Keratinocyte (primary cell): Measurements from ENCODE around the gene BBX. TPM values are rescaled to one million over a fixed set of nuclear protein-coding genes. Genes with fewer than 3 reads are reported as not detected.
"Not testable (repeated sequence)": the region's sequence is repeated elsewhere in the genome, so short reads cannot be mapped to it uniquely, and the experiment has no call there.

Experiments
- DNase-seq: peaks from one replicate; pipeline ENCODE4 v3.0.0-alpha.2; 2011; ENCODE audit warnings: low read depth, missing footprints, low spot score
- FAIRE-seq: peaks from 2 replicates; lab custom pipeline; 2011; peaks lifted over from hg19 to GRCh38; lab: Jason Lieb, UNC
- H2AFZ ChIP-seq: 2 replicates; pipeline ENCODE4 v1.6.0; 2012; ENCODE audit warnings: low read length, control low read depth, inconsistent platforms; ENCODE audit not compliant: control insufficient read depth
- H3K27ac ChIP-seq: 2 replicates; pipeline ENCODE4 v1.5.1; 2011; ENCODE audit warnings: low read length; ENCODE audit not compliant: control insufficient read depth, insufficient read depth
- H3K27me3 ChIP-seq: 3 replicates; pipeline ENCODE4 v1.6.0; 2011; ENCODE audit warnings: low read length; ENCODE audit not compliant: control insufficient read depth, insufficient read depth; ENCODE audit errors: extremely low read depth
- H3K36me3 ChIP-seq, 2 experiments: 2 replicates in 1 of 2; 3 replicates in 1 of 2; pipeline ENCODE4 v1.5.1; 2011; ENCODE audit warnings: low read length in 2 of 2, mild to moderate bottlenecking in 1 of 2; ENCODE audit not compliant: control insufficient read depth in 2 of 2, insufficient read depth in 2 of 2; ENCODE audit errors: extremely low read depth in 1 of 2
- H3K4me1 ChIP-seq: 3 replicates; pipeline ENCODE4 v1.5.1; 2011; ENCODE audit warnings: low read length; ENCODE audit not compliant: control insufficient read depth, insufficient read depth; ENCODE audit errors: extremely low read depth
- H3K4me2 ChIP-seq: 3 replicates; pipeline ENCODE4 v1.6.0; 2011; ENCODE audit warnings: low read depth, low read length; ENCODE audit not compliant: control insufficient read depth, insufficient read depth; ENCODE audit errors: extremely low read depth
- H3K4me3 ChIP-seq, 3 experiments: fragments of 200-600 bp in 1 of 3; sonication (generic) in 1 of 3; 2 replicates in 2 of 3; 3 replicates in 1 of 3; pipeline ENCODE4 v1.5.1; 2011 to 2016; ENCODE audit warnings: low read length in 3 of 3, mild to moderate bottlenecking in 3 of 3, control low read depth in 2 of 3, inconsistent platforms in 1 of 3, low read depth in 1 of 3, mixed read lengths in 1 of 3, mixed run types in 1 of 3, moderate library complexity in 1 of 3; ENCODE audit not compliant: control insufficient read depth in 2 of 3, insufficient read depth in 2 of 3; ENCODE audit errors: extremely low read depth in 1 of 3
- H3K79me2 ChIP-seq: 2 replicates; pipeline ENCODE4 v1.6.0; 2012; ENCODE audit warnings: low read length; ENCODE audit not compliant: control insufficient read depth, insufficient read depth
- H3K9ac ChIP-seq: 3 replicates; pipeline ENCODE4 v1.6.0; 2011; ENCODE audit warnings: low read length; ENCODE audit not compliant: control insufficient read depth, insufficient read depth; ENCODE audit errors: extremely low read depth
- H3K9me1 ChIP-seq: 3 replicates; pipeline ENCODE4 v1.6.0; 2011; ENCODE audit warnings: low read length; ENCODE audit not compliant: control insufficient read depth, insufficient read depth; ENCODE audit errors: extremely low read depth
- H3K9me3 ChIP-seq: 2 replicates; pipeline ENCODE4 v1.5.1; 2012; ENCODE audit warnings: low read depth, low read length; ENCODE audit not compliant: control insufficient read depth
- H4K20me1 ChIP-seq: 3 replicates; pipeline ENCODE4 v1.6.0; 2011; ENCODE audit warnings: low read length; ENCODE audit not compliant: control insufficient read depth, insufficient read depth; ENCODE audit errors: extremely low read depth
- EZH2 ChIP-seq: IDR thresholded peaks from one replicate; pipeline ENCODE4 v1.6.1; 2012; ENCODE audit warnings: inconsistent platforms, mild to moderate bottlenecking, low read length, moderate library complexity
- dilution Hi-C: fragments of 300-500 bp; cut with MboI; formaldehyde crosslinking; loops from one replicate; pipeline ENCODE4 v1.7.0; 2020; ENCODE audit warnings: low sequenced_read_pairs; ENCODE audit not compliant: extremely low pct_ligation_motif_present
- polyA plus RNA-seq, 5 experiments: library from polyadenylated mRNA; depleted of rRNA in 3 of 5; stranded (reverse) in 3 of 5; stranded (forward) in 1 of 5; unstranded in 1 of 5; fragments of >200 nt; gene quantifications; 1 replicate in 1 of 5; 2 replicates in 3 of 5; 3 replicates in 1 of 5; pipeline versions ENCODE4 v1.2.1 to v1.2.3, GENCODE V29; 2011 to 2012; ENCODE audit warnings: missing spikeins in 2 of 5, low read depth in 1 of 5, low replicate concordance in 1 of 5
- TF ChIP-seq, protein P1 (sequence below), 3 experiments: IDR thresholded peaks in 1 of 3; conservative IDR thresholded peaks in 1 of 3; optimal IDR thresholded peaks in 1 of 3; 2 replicates in 2 of 3; 3 replicates in 1 of 3; pipeline versions ENCODE3 to v1.5.1; 2011; ENCODE audit warnings: low read length in 3 of 3, mild to moderate bottlenecking in 3 of 3, moderate library complexity in 2 of 3, control low read depth in 1 of 3, inconsistent platforms in 1 of 3; ENCODE audit not compliant: insufficient read depth in 2 of 3; ENCODE audit errors: extremely low read depth in 1 of 3

BBX gene
- polyA plus RNA-seq, 1 donor (not counting 4 experiments of a cell fraction or from before 2014, with no cell fraction given): 43.4 TPM

- dilution Hi-C loops: no loop called here
- Histone ChIP-seq H3K27me3 (no peaks in the 10 kb centered on the region), H3K4me1 (peaks cover 12% of the 10 kb centered on the region), H3K9ac (no peak overlapping the region), H3K36me3 (no peaks in the 10 kb centered on the region), H3K4me3 (no peak overlapping the region), H3K79me2 (peaks cover 1% of the 10 kb centered on the region), H3K9me1 (no peaks in the 10 kb centered on the region), H4K20me1 (no peaks in the 10 kb centered on the region), H3K9me3 (no peaks in the 10 kb centered on the region), H2AFZ (no peak overlapping the region), H3K27ac (no peak overlapping the region), H3K4me2 (no peak overlapping the region)
- no peak for TF ChIP-seq EZH2
- TF ChIP-seq, protein P1, sequence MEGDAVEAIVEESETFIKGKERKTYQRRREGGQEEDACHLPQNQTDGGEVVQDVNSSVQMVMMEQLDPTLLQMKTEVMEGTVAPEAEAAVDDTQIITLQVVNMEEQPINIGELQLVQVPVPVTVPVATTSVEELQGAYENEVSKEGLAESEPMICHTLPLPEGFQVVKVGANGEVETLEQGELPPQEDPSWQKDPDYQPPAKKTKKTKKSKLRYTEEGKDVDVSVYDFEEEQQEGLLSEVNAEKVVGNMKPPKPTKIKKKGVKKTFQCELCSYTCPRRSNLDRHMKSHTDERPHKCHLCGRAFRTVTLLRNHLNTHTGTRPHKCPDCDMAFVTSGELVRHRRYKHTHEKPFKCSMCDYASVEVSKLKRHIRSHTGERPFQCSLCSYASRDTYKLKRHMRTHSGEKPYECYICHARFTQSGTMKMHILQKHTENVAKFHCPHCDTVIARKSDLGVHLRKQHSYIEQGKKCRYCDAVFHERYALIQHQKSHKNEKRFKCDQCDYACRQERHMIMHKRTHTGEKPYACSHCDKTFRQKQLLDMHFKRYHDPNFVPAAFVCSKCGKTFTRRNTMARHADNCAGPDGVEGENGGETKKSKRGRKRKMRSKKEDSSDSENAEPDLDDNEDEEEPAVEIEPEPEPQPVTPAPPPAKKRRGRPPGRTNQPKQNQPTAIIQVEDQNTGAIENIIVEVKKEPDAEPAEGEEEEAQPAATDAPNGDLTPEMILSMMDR (optimal IDR thresholded peaks at IDR 0.05 in 1 of 3, IDR thresholded peaks at IDR 0.05 in 1 of 3, conservative IDR thresholded peaks at IDR 0.05 in 1 of 3; ENCODE audit: extremely low read depth in 1 of 3, insufficient read depth in 2 of 3, low read length in 3 of 3): peak in 2 of 3 experiments; percentile 33 to 41
- FAIRE-seq (no peak), DNase-seq (no peak)
Observed at GRCh38 chr3:107690522-107691138, 167.9 kb downstream of the BBX start.

GRCh38 chr3:107691984-107692383 lies 169.2 kb downstream of the BBX start:
- H3K79me2 ChIP-seq, H3K9me3 ChIP-seq, H3K4me3 ChIP-seq, H3K27me3 ChIP-seq, H2AFZ ChIP-seq, H3K36me3 ChIP-seq, H4K20me1 ChIP-seq, H3K9ac ChIP-seq, H3K9me1 ChIP-seq, H3K27ac ChIP-seq, dilution Hi-C loops, FAIRE-seq, H3K4me2 ChIP-seq, DNase-seq: not testable (repeated sequence)
- H3K4me1 ChIP-seq: peaks cover 12% of the 10 kb centered on the region

DNA sequence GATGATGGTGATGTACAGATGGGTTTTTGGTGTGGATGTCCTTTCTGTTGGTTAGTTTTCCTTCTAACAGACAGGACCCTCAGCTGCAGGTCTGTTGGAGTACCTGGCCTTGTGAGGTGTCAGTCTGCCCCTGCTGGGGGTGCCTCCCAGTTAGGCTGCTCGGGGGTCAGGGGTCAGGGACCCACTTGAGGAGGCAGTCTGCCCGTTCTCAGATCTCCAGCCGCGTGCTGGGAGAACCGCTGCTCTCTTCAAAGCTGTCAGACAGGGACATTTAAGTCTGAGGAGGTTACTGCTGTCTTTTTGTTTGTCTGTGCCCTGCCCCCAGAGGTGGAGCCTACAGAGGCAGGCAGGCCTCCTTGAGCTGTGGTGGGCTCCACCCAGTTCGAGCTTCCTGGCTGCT lies 174.6 kb downstream of the BBX start:
- H3K9me3 ChIP-seq, H3K9ac ChIP-seq, DNase-seq, H3K4me3 ChIP-seq, H3K4me2 ChIP-seq, H2AFZ ChIP-seq, H3K27me3 ChIP-seq, FAIRE-seq, H3K27ac ChIP-seq, H3K36me3 ChIP-seq, dilution Hi-C loops, H4K20me1 ChIP-seq, H3K9me1 ChIP-seq, H3K79me2 ChIP-seq: not testable (repeated sequence)
- H3K4me1 ChIP-seq: peaks cover 15% of the 10 kb centered on the region

- H3K27ac ChIP-seq, H3K9me3 ChIP-seq, H3K27me3 ChIP-seq, H4K20me1 ChIP-seq, H3K9me1 ChIP-seq, DNase-seq, H3K79me2 ChIP-seq, FAIRE-seq, H3K36me3 ChIP-seq, dilution Hi-C loops: not testable (repeated sequence)
- H3K4me2 ChIP-seq: peak overlapping the region; percentile 56
- H3K4me1 ChIP-seq: peaks cover 15% of the 10 kb centered on the region
- H2AFZ ChIP-seq: peak overlapping the region; percentile 49
- H3K9ac ChIP-seq: peak overlapping the region; percentile 9
- H3K4me3 ChIP-seq: peak overlapping the region in 1 of 3 experiments; percentile 8
Observed at GRCh38 chr3:107697855-107698254, 175.1 kb downstream of the BBX start.
